ENCODE data around the gene AGPAT4.

AGPAT4 gene

DNA sequence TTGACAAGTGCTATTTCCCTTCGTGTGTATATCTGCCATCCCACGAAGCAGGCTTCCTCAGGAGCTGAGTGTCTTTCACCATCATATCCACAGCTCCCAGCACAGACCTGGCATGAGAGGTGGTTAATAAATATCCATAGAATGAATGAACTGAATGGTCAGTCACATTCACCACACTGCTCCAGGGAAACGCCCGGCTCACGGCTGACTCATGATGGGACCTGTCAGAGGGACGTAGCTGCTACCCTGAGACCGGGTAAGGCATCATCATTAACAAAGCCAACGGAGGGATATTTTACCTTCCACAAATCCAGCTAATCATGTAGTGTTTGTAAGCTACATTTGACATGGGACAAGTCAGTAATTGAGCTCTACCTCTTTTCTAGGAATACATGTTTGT is 12.5 kb downstream of the AGPAT4 start:
- Histone ChIP-seq H3K36me3 (ENCODE audit: insufficient read depth, low read length) (no peaks in the 10 kb centered on the region), H3K4me2 (ENCODE audit: low read length) (no peak overlapping the region), H3K79me2 (ENCODE audit: insufficient read depth, low read length) (no peaks in the 10 kb centered on the region)

DNA sequence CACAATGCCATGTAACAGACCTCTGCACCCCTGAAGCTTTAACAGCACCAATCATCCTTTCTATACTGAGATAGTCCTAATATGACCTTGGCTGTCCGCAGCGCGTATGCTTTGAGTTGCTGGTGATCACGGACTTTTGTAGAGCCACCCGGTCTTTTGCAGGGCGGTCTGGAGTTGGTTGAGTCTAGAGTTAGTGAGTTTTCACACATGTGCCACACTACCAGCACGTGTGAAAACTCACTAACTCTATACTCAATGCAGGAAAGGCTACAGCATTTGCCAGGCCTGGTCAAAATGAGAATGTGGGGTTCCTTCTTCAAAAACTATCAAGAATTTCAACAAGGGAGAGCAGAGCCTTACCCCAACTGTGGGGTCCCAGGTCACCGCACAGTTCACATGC is 14.6 kb downstream of the AGPAT4 start:
- Histone ChIP-seq H3K4me3 (ENCODE audit: low read depth, low read length, poor library complexity, severe bottlenecking) (no peak overlapping the region), H3K27ac (ENCODE audit: low read depth, low read length, poor library complexity, severe bottlenecking) (no peak overlapping the region)

More for the DNA sequence above, 12.5 kb downstream of the AGPAT4 start:
- Histone ChIP-seq H3K9ac (ENCODE audit: low read length) (no peak overlapping the region), H2AFZ (ENCODE audit: low read length) (no peak overlapping the region), H4K20me1 (ENCODE audit: insufficient read depth, low read length) (no peaks in the 10 kb centered on the region), H3F3A (ENCODE audit: insufficient read depth, low read length) (no peaks in the 10 kb centered on the region), H3K4me1 (ENCODE audit: insufficient read depth, low read length, severe bottlenecking) (no peaks in the 10 kb centered on the region), H3K4me3 (ENCODE audit: low read depth, low read length, poor library complexity, severe bottlenecking) (no peak overlapping the region), H3K27ac (ENCODE audit: low read depth, low read length, poor library complexity, severe bottlenecking) (no peak overlapping the region), H3K27me3 (ENCODE audit: insufficient read depth, low read length) (no peaks in the 10 kb centered on the region), H3K9me3 (ENCODE audit: low read length) (no peaks in the 10 kb centered on the region), H3K9me2 (ENCODE audit: low read depth, low read length) (no peaks in the 10 kb centered on the region)
- TF ChIP-seq, protein P1, sequence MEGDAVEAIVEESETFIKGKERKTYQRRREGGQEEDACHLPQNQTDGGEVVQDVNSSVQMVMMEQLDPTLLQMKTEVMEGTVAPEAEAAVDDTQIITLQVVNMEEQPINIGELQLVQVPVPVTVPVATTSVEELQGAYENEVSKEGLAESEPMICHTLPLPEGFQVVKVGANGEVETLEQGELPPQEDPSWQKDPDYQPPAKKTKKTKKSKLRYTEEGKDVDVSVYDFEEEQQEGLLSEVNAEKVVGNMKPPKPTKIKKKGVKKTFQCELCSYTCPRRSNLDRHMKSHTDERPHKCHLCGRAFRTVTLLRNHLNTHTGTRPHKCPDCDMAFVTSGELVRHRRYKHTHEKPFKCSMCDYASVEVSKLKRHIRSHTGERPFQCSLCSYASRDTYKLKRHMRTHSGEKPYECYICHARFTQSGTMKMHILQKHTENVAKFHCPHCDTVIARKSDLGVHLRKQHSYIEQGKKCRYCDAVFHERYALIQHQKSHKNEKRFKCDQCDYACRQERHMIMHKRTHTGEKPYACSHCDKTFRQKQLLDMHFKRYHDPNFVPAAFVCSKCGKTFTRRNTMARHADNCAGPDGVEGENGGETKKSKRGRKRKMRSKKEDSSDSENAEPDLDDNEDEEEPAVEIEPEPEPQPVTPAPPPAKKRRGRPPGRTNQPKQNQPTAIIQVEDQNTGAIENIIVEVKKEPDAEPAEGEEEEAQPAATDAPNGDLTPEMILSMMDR (IDR thresholded peaks at IDR 0.05; ENCODE audit: low read length): no peak
- TF ChIP-seq EZH2 (IDR thresholded peaks at IDR 0.05; ENCODE audit: borderline replicate concordance, low read length): no peak

DNA sequence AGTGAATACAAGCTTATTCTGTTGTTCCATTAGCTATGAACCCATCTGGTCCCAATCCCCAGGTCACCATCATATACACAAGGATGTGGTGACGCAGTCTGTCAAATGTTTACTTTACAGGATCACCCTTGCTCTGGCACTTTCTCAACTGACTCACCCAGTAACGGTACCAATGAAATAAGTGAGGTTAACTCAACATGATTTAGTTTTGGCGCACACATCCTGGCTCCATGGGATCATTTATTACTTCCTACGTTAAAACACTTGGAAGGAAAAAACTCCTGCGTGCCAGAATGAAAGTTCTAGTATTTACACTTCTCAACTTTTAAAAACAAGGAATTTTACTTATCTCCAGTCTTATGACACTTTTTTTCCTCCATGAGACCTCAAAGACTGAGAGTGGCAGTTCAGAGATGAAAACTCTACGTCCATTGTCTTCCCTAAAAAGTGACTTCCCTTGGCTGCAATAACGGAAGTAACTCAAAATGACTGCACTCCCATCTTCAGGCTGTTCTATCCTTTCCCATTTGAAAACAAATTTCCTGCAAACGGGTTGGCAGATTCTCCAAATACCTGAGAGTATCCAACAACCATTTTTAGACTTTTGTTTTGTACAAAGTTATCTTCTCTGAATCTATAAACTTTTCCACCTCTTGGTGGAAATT is 15.9 kb downstream of the AGPAT4 start:
- Histone ChIP-seq H3K27ac (ENCODE audit: low read depth, low read length, poor library complexity, severe bottlenecking) (no peak overlapping the region), H3K4me1 (ENCODE audit: insufficient read depth, low read length, severe bottlenecking) (no peaks in the 10 kb centered on the region), H3K4me3 (ENCODE audit: low read depth, low read length, poor library complexity, severe bottlenecking) (no peak overlapping the region), H4K20me1 (ENCODE audit: insufficient read depth, low read length) (no peaks in the 10 kb centered on the region), H3F3A (ENCODE audit: insufficient read depth, low read length) (no peaks in the 10 kb centered on the region), H3K4me2 (ENCODE audit: low read length) (no peak overlapping the region), H3K27me3 (ENCODE audit: insufficient read depth, low read length) (no peaks in the 10 kb centered on the region), H3K36me3 (ENCODE audit: insufficient read depth, low read length) (no peaks in the 10 kb centered on the region), H3K9ac (ENCODE audit: low read length) (no peak overlapping the region), H2AFZ (ENCODE audit: low read length) (no peak overlapping the region), H3K9me3 (ENCODE audit: low read length) (no peaks in the 10 kb centered on the region), H3K9me2 (ENCODE audit: low read depth, low read length) (no peaks in the 10 kb centered on the region), H3K79me2 (ENCODE audit: insufficient read depth, low read length) (no peaks in the 10 kb centered on the region)
- TF ChIP-seq, protein P1 (IDR thresholded peaks at IDR 0.05; ENCODE audit: low read length): no peak

More for the DNA sequence above, 14.6 kb downstream of the AGPAT4 start:
- Histone ChIP-seq H3K4me2 (ENCODE audit: low read length) (no peak overlapping the region), H3K9me3 (ENCODE audit: low read length) (no peaks in the 10 kb centered on the region), H3K9ac (ENCODE audit: low read length) (no peak overlapping the region), H2AFZ (ENCODE audit: low read length) (no peak overlapping the region), H3K79me2 (ENCODE audit: insufficient read depth, low read length) (no peaks in the 10 kb centered on the region), H3K36me3 (ENCODE audit: insufficient read depth, low read length) (no peaks in the 10 kb centered on the region), H3K9me2 (ENCODE audit: low read depth, low read length) (no peaks in the 10 kb centered on the region), H4K20me1 (ENCODE audit: insufficient read depth, low read length) (no peaks in the 10 kb centered on the region), H3F3A (ENCODE audit: insufficient read depth, low read length) (no peaks in the 10 kb centered on the region), H3K27me3 (ENCODE audit: insufficient read depth, low read length) (no peaks in the 10 kb centered on the region), H3K4me1 (ENCODE audit: insufficient read depth, low read length, severe bottlenecking) (no peaks in the 10 kb centered on the region)
- TF ChIP-seq, protein P1 (IDR thresholded peaks at IDR 0.05; ENCODE audit: low read length): no peak
- no peak for TF ChIP-seq EZH2 (IDR thresholded peaks at IDR 0.05; ENCODE audit: borderline replicate concordance, low read length)

Measured in OCI-LY1 (cell line).